Left renal pelvis (tissue), 4 donors: ENCODE data around the gene ANKRD2. TPM values are rescaled to one million over a fixed set of nuclear protein-coding genes. Genes with fewer than 3 reads are reported as not detected.
A peak's percentile ranks its signal among the peaks of the same experiment; 100 is the strongest.
"Not testable (repeated sequence)": the region's sequence is repeated elsewhere in the genome, so short reads cannot be mapped to it uniquely, and the experiment has no call there.

ENCODE experiments used
- DNase-seq, 4 donors: peaks; one replicate each; pipeline ENCODE4 v3.0.0-alpha.2; 2013; ENCODE audit warnings: low read depth in 4 of 4, low spot score in 3 of 4
- polyA plus RNA-seq, 4 donors: library from polyadenylated mRNA; unstranded; fragments of 120-200 nt; gene quantifications; one replicate each; pipeline ENCODE4 v1.2.1, GENCODE V29; 2013; ENCODE audit not compliant: insufficient read length in 4 of 4

ANKRD2 gene
- polyA plus RNA-seq, 4 donors = 0.40 to 0.49 (median 0.44) TPM

- no peak for DNase-seq
Observed at GRCh38 chr10:97570789-97571471, 1.6 kb upstream of the ANKRD2 start.

DNA sequence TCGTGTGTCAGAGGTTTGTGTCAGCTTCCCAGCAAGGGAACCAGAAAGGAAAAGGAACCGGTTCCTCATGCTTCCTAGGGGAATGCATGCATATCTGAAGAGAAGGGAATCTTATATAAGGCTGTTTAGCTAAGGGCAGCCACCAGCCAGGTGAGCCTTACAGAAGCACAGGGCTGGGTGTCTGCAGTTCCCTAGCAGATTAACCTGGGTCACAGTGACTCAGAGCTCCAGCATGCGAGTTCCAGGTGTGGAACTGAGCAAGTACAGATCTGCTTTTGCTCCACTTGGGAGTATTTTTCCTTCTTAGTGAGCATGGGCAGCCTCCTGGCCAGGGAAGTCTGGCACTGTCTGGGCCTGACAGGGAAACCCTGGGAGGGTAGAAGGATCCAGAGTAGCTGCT lies 957 bp upstream of the ANKRD2 start:
- no peak for DNase-seq

GRCh38 chr10:97573021-97573420 lies 442 bp downstream of the ANKRD2 start:
- DNase-seq = no peak

- DNase-seq = no peak
Observed at GRCh38 chr10:97573672-97574071, 1.1 kb downstream of the ANKRD2 start.

DNA sequence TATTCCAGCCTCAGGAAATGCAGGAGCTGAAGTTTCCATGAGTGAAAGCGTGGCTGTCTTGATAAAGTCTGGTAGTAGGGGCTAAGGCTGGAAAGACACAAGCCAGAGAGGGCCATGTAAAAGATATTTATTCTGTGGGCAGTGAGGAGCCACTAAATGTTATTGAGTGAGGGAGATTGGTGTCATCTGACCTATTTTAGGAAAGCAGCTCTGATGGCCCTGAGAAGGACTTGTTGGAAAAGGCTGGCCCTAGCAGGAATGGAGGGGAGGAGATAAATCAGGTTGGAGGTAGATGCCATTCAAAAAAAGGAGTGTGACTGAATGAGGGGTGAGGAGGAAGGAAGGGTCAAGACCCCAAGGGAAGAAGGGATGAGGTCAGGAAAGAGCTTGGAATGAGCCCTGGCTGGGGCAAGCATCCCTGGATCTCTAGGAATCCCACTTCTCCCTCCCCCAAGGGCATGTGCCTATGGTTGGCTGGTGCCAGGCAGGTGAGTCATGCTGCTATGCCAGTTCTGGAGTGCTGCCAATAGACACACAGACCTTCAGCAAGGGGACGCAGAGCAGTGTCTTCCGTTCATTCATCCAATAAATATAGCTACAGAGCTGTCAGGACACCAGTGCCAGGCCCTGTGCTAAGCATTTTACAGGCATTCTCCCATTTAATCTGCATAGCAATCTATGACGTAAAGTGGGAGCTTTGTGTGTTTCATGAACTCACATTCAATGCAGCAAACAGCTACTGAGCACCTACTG lies 2.0 kb downstream of the ANKRD2 start:
- peak in 3 of 4 donors; percentile 51 to 68 (median 55) for DNase-seq

DNA sequence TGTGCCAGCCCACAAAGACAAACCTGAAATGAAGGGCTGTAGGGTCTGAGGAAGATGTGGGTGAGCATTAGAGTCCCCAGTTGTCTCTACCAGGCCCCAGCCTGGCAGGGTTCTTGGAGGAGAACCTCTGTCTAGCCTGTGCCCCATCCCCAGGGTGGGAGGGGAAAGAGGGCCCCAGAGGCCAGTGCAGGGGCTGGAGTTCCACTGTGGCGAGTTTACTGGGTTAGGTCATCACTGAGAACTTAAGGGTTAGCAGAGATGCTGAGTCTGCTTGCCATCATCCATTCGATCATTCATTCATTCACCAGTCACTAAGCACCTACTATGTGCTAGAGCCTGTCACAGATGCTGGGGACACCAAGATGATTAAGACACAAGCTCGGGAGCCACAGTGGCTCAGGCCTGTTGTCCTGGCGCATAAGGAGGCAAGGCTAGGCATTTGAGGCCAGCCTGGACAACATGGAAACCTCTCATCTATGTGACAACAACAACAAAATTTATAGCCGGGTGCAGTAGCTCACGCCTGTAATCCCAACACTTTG lies 2.6 kb downstream of the ANKRD2 start:
- DNase-seq = no peak

- not testable (repeated sequence) for DNase-seq
Observed at GRCh38 chr10:97576487-97576886, 3.9 kb downstream of the ANKRD2 start.

- no peak for DNase-seq
Observed at GRCh38 chr10:97577701-97578100, 5.1 kb downstream of the ANKRD2 start.

GRCh38 chr10:97578171-97578844 lies 5.7 kb downstream of the ANKRD2 start:
- no peak for DNase-seq

DNA sequence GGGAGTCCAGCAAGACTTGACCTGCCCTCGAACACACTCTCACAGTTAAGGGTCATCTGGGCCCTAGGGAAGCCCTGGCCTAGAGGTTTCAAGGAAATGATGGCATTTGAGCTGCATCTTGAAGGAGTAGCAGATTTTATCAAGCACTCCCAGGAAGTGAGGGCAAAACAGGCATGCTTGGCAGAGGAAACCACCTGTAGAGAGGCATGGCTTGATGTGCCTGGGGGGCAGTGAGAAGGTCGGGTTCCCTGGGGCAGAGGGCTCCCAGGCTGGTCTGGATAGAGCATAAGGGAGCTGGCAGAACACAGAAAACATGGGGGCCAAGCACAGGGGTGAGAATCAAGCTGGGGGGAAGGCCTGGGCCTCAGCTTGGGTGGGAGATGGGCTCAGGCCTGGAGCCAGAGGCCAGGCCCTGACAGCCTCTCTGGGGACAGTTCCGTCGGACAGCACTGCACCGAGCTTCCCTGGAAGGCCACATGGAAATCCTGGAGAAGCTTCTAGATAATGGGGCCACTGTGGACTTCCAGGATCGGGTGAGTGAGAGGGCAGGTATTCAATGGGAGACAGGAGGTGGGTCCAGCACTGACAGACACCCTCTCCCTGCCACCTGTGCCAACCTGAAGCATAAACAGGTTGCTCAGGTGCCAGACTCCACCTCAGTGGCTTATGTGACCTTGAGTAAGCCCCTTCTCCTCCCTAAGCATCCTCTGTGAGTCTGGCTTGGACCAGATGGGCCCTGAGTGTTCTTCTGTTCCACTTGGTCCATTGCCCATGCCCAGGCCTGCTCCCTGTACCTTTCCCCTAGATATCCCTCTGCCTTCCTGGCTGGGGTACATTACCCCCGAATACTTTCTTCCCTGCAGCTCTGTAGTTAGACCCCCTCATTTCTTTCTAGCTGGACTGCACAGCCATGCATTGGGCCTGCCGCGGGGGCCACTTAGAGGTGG lies 8.1 kb downstream of the ANKRD2 start:
- no peak for DNase-seq

DNA sequence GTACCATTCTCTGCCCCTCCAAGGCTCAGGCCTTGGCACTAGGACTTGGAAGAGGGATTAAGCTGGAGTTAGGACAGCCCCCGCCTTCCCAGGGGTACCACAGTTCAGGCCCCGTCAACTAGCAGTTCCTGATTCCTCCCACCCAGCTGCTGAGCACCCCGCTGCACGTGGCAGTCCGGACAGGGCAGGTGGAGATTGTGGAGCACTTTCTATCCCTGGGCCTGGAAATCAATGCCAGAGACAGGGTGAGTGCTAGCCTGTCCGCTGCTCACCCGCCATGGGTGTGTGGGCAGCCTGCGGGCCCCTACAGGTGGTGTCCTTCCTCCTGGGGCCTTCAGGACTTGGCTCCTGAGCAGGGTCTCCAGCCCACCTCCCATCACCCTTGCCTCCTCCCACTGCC lies 9.6 kb downstream of the ANKRD2 start:
- DNase-seq = no peak

DNA sequence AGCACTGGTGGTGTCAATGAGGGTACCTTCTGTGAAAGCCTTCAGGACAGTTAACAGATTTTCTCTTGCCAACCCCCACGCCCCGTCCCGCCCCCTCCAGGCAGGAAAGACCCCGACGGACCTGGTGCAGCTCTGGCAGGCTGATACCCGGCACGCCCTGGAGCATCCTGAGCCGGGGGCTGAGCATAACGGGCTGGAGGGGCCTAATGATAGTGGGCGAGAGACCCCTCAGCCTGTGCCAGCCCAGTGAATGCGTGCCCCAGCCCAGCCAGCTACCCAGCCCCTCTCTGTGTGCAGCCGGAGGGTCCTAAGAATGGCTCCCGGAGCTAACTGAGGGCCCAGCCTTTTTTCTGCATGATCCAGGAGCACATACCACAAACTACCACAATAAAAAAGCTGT lies 10.9 kb downstream of the ANKRD2 start:
- DNase-seq = no peak

GRCh38 chr10:97584060-97584797 lies 11.7 kb downstream of the ANKRD2 start, which contains the start of gene HOGA1:
Gene HOGA1, plus strand, starts transcription at chr10:97584389. Its CDS starts 315 bp downstream, at chr10:97584704.
- DNase-seq = peak in 3 of 4 donors; percentile 35 to 59 (median 38)

DNA sequence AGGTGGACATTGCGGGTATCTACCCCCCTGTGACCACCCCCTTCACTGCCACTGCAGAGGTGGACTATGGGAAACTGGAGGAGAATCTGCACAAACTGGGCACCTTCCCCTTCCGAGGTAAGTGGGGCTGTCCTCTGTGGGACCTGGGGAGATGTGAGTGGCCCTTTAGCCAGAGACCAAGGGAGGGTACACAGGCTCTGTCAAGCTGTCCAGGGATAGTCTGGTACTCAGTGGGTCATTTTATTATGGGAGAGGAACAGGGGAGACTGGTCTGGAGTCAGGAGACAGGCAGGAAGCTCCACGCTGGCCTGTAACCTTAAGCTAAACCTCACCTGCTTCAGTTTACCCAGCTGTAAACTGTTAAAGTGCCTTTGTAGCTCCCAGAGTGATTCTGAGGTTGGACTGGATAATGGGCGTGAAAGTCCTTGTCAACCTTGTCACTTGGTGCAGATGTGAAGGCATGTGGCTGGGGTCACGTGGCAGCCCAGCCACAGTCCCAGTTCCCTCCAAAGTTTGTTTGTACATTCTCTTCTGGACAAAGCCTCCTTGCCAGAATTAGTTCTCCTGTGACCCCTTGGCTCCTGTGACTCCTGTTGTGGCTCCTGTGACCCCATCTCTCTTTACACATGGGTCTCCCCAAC lies 12.3 kb downstream of the ANKRD2 start:
- DNase-seq = no peak

- no peak for DNase-seq
Observed at GRCh38 chr10:97585439-97585811, 12.8 kb downstream of the ANKRD2 start.

DNA sequence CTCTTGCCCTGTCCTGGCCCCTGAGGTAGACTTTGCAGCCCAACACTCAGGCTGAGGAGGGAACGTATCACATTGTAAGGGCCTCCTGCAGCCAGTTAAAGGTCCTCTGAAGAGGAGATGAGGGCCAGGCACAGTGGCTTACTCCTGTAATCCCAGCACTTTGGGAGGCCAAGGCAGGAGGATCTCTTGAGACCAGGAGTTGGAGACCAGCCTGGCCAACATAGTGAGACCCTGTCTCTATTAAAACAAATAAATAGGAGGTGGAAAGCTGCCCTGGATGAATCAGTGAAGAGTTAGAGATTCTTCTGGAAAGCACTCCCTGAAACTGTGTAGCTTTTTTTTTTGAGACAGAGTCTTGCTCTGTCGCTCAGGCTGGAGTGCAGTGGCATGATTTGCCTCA lies 14.6 kb downstream of the ANKRD2 start:
- DNase-seq = no peak

GRCh38 chr10:97589479-97589878 lies 16.9 kb downstream of the ANKRD2 start, which contains the start of gene C10orf62:
Gene C10orf62, plus strand, starts transcription at chr10:97589721. Its CDS starts 177 bp downstream, at chr10:97589898.
- DNase-seq = no peak

DNA sequence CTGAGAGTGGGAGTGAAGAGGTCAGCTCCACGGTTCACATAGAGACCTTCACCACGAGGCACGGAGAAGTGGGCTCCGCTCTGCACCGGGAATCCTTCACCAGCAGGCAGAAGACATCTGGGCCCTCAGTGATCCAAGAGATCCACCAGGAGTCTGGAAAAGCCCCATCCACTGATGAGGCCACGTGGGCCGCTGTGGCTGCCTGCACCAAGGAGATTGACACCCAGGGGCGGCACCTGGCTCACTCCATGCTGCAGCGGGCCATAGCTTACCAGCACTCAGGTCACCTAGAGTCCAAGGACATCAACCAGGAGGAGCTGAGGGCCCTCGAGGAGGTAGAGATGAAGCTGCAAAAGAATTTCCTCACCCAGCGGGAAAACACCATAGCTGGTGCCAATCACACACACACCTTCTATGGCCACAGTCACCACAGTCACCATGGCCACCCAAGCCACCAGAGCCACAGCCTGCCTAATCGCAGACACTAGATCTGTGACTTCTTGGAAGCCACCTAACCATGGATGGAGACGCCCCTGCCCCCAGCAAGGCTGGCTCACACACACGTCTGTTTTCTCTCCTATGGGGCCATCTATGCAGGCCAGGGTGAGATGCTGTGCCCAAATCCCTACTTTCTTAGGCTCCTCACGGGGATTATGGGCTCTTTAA lies 17.6 kb downstream of the ANKRD2 start:
- DNase-seq = no peak
